Fibroblast of lung (primary cell): ENCODE measurements around the gene NHERF2.

Experiments used
- CTCF ChIP-seq, 2 donors: IDR thresholded peaks in 1 of 2; conservative IDR thresholded peaks in 1 of 2; 1 replicate in 1 of 2; 2 replicates in 1 of 2; pipeline ENCODE4 v1.5.1; 2011 to 2012; ENCODE audit warnings: low read length in 2 of 2, control low read depth in 1 of 2, inconsistent platforms in 1 of 2, low read depth in 1 of 2, mild to moderate bottlenecking in 1 of 2
- EZH2 ChIP-seq: IDR thresholded peaks from 2 replicates; pipeline ENCODE4 v1.5.1; 2012; ENCODE audit warnings: low read length, control low read depth, mild to moderate bottlenecking; ENCODE audit errors: missing control alignments

GRCh38 chr16:2008631-2009163, 18.0 kb upstream of the NHERF2 start:
- TF ChIP-seq CTCF (conservative IDR thresholded peaks at IDR 0.05 in 1 of 2, IDR thresholded peaks at IDR 0.05 in 1 of 2; ENCODE audit: low read depth in 1 of 2, low read length in 2 of 2) (no peak), EZH2 (no peak)
